Sigmoid colon (tissue), 7 donors: Measurements from ENCODE around the gene GNPAT. TPM values are rescaled to one million over a fixed set of nuclear protein-coding genes. Genes with fewer than 3 reads are reported as not detected.

ENCODE experiments used
- DNase-seq: peaks from one replicate; pipeline ENCODE4 v3.0.0-alpha.2; 2019
- H3K27ac ChIP-seq, 4 donors: fragments of 200-600 bp; sonication (generic); one replicate each; pipeline ENCODE4 v1.5.1; 2016 to 2019; ENCODE audit warnings: mild to moderate bottlenecking in 1 of 4
- H3K27me3 ChIP-seq, 3 donors: fragments of 200-600 bp; sonication (generic); one replicate each; pipeline ENCODE4 v1.5.1; 2019; ENCODE audit warnings: mild to moderate bottlenecking in 1 of 3
- H3K36me3 ChIP-seq, 4 donors: fragments of 200-600 bp; sonication (generic); one replicate each; pipeline ENCODE4 v1.5.1; 2016 to 2019
- H3K4me1 ChIP-seq, 4 donors: fragments of 200-600 bp; sonication (generic); one replicate each; pipeline ENCODE4 v1.5.1; 2017 to 2019
- H3K4me3 ChIP-seq, 4 donors: fragments of 200-600 bp; sonication (generic); one replicate each; pipeline ENCODE4 v1.5.1; 2017 to 2019; ENCODE audit warnings: mild to moderate bottlenecking in 2 of 4, moderate library complexity in 1 of 4
- H3K9me3 ChIP-seq, 4 donors: fragments of 200-600 bp in 3 of 4; sonication (generic) in 3 of 4; one replicate each; pipeline versions ENCODE4 v1.5.1 to v1.6.1; 2013 to 2019
- CTCF ChIP-seq, 4 experiments: fragments of 450-650 bp in 3 of 4; fragments of 200-600 bp in 1 of 4; IDR thresholded peaks; one replicate each; pipeline ENCODE4 v1.5.1; 2016 to 2019; ENCODE audit warnings: antibody characterized with exemption in 4 of 4, mild to moderate bottlenecking in 3 of 4, moderate library complexity in 2 of 4
- EP300 ChIP-seq, 4 donors: sonication (generic); formaldehyde crosslinking; IDR thresholded peaks; one replicate each; pipeline ENCODE4 v1.6.1; 2017; ENCODE audit warnings: antibody characterized with exemption in 4 of 4
- POLR2A ChIP-seq, 2 donors: fragments of 450-650 bp; IDR thresholded peaks; one replicate each; pipeline ENCODE4 v1.6.1; 2016; ENCODE audit warnings: antibody characterized with exemption in 2 of 2, mild to moderate bottlenecking in 2 of 2, moderate library complexity in 2 of 2
- POLR2AphosphoS5 ChIP-seq, 4 donors: sonication (generic); formaldehyde crosslinking; IDR thresholded peaks; one replicate each; pipeline ENCODE4 v1.6.1; 2017; ENCODE audit warnings: antibody characterized with exemption in 4 of 4
- WGBS, 2 donors: extraction: QIAGEN DNeasy Blood & Tissue Kit; methylation state at CpG; one replicate each; pipeline ENCODE4 v1.1.7; 2013; 5-methylcytosine and 5-hydroxymethylcytosine counted together
- intact Hi-C: fragments of 100-400 bp; cut with DNase I; formaldehyde crosslinking; loops from one replicate; pipeline ENCODE4 v1.15.1; 2023
- polyA plus RNA-seq, 3 donors: library from polyadenylated mRNA; stranded (reverse); fragments of 200-250 nt; gene quantifications; one replicate each; pipeline ENCODE4 v1.2.3, GENCODE V29; 2013
- total RNA-seq, 4 donors: library from RNA; depleted of rRNA; stranded (reverse); fragments of >200 nt; gene quantifications; one replicate each; pipeline ENCODE4 v1.1.0, GENCODE V29; 2016
- donor health status: healthy with polysubstance abuse.
- donor health status: Bipolar disorder and iron deficiency.
- donor health status: healthy.

The GNPAT gene
- total and polyA plus RNA-seq, 7 donors = 29.4 to 58.9 (median 45.9) TPM

- no peak overlapping the region for H3K4me3 ChIP-seq
- 66 to 68% methylated on average over 10 of the region's 10 CpGs for WGBS, 2 donors
- DNase-seq = no peak
- peaks cover 0 to 16% (median 0%) of the 10 kb centered on the region in 3 donors for H3K27me3 ChIP-seq
- TF ChIP-seq CTCF (IDR thresholded peaks at IDR 0.05) (no peak), POLR2AphosphoS5 (IDR thresholded peaks at IDR 0.05) (no peak)
- H3K27ac ChIP-seq = no peak overlapping the region
- intact Hi-C loops = loop anchor here (10.0 kb wide), 1 partner anchor 301 kb away; no protein-coding TSS in a partner anchor
- no peaks in the 10 kb centered on the region for H3K9me3 ChIP-seq
- H3K4me1 ChIP-seq = peaks cover 0 to 4% (median 2%) of the 10 kb centered on the region in 4 donors
- H3K36me3 ChIP-seq = no peaks in the 10 kb centered on the region
Observed at GRCh38 chr1:231215681-231216385, 25.2 kb upstream of the GNPAT start.

GRCh38 chr1:231216498-231216897, 24.5 kb upstream of the GNPAT start:
- Histone ChIP-seq H3K4me3 (no peak overlapping the region), H3K27ac (no peak overlapping the region), H3K36me3 (no peaks in the 10 kb centered on the region), H3K9me3 (no peaks in the 10 kb centered on the region), H3K4me1 (peaks cover 0 to 3% (median 1%) of the 10 kb centered on the region in 4 donors), H3K27me3 (peaks cover 0 to 15% (median 0%) of the 10 kb centered on the region in 3 donors)
- TF ChIP-seq POLR2AphosphoS5 (IDR thresholded peaks at IDR 0.05) = no peak
- no peak for TF ChIP-seq EP300 (IDR thresholded peaks at IDR 0.05)
- no peak for TF ChIP-seq CTCF (IDR thresholded peaks at IDR 0.05)
- TF ChIP-seq POLR2A (IDR thresholded peaks at IDR 0.05) = no peak
- 10 to 55% methylated on average over 4 of the region's 4 CpGs for WGBS, 2 donors
- DNase-seq = no peak
- intact Hi-C loops = loop anchor here (10.0 kb wide), 1 partner anchor 302 kb away; no protein-coding TSS in a partner anchor

- H3K9me3 ChIP-seq = no peaks in the 10 kb centered on the region
- H3K27me3 ChIP-seq = peaks cover 0 to 10% (median 0%) of the 10 kb centered on the region in 3 donors
- H3K4me1 ChIP-seq = no peaks in the 10 kb centered on the region
- TF ChIP-seq CTCF (IDR thresholded peaks at IDR 0.05) = no peak
- no peak for TF ChIP-seq EP300 (IDR thresholded peaks at IDR 0.05)
- TF ChIP-seq POLR2AphosphoS5 (IDR thresholded peaks at IDR 0.05) = no peak
- no peak for TF ChIP-seq POLR2A (IDR thresholded peaks at IDR 0.05)
- intact Hi-C loops = loop anchor here (10.0 kb wide), 1 partner anchor 302 kb away; no protein-coding TSS in a partner anchor
- H3K36me3 ChIP-seq = no peaks in the 10 kb centered on the region
- DNase-seq = no peak
- 89 to 91% methylated on average over 11 of the region's 11 CpGs for WGBS, 2 donors
- no peak overlapping the region for H3K4me3 ChIP-seq
- H3K27ac ChIP-seq = no peak overlapping the region
Observed at GRCh38 chr1:231217056-231217455, 24.0 kb upstream of the GNPAT start.

GRCh38 chr1:231218078-231218477, 22.9 kb upstream of the GNPAT start:
- no peak overlapping the region for H3K4me3 ChIP-seq

More at GRCh38 chr1:231218078-231218477, 22.9 kb upstream of the GNPAT start:
- no peaks in the 10 kb centered on the region for H3K4me1 ChIP-seq
- TF ChIP-seq POLR2A (IDR thresholded peaks at IDR 0.05) (no peak), POLR2AphosphoS5 (IDR thresholded peaks at IDR 0.05) (no peak), CTCF (IDR thresholded peaks at IDR 0.05) (no peak), EP300 (IDR thresholded peaks at IDR 0.05) (no peak)
- WGBS, 2 donors = 85 to 88% methylated on average over 6 of the region's 6 CpGs
- intact Hi-C loops = loop anchor here (10.0 kb wide), 1 partner anchor 303 kb away; no protein-coding TSS in a partner anchor
- no peak overlapping the region for H3K27ac ChIP-seq
- no peak for DNase-seq
- peaks cover 0 to 2% (median 0%) of the 10 kb centered on the region in 4 donors for H3K36me3 ChIP-seq
- peaks cover 0 to 3% (median 0%) of the 10 kb centered on the region in 3 donors for H3K27me3 ChIP-seq
- H3K9me3 ChIP-seq = no peaks in the 10 kb centered on the region
